GM12878 (cell line): ENCODE measurements around the gene IPCEF1. TPM values are rescaled to one million over a fixed set of nuclear protein-coding genes. Genes with fewer than 3 reads are reported as not detected.
"Not testable (repeated sequence)": the region's sequence is repeated elsewhere in the genome, so short reads cannot be mapped to it uniquely, and the experiment has no call there.

Experiments used
- ATAC-seq: fragments of 200-7000 bp; cut with Tn5 transposase; 3 replicates; pipeline ENCODE4 v1.9.1; 2020; ENCODE audit warnings: mild to moderate bottlenecking, moderate library complexity
- BruUV-seq: library from RNA; stranded (reverse); fragments of 400-500 nt; replicated peaks from 2 replicates; lab custom pipeline; 2021; lab: Mats Ljungman, UMichigan
- CTCF ChIA-PET: fragments of 300-600 bp; sonication (Branson Sonifier 250); formaldehyde crosslinking; extraction: SDS; loops from one replicate; lab custom pipeline; 2021; ENCODE audit warnings: inconsistent platforms; lab: Yijun Ruan, JAX
- POLR2A ChIA-PET: fragments of 350-600 bp; formaldehyde crosslinking; extraction: SDS; loops from one replicate; lab custom pipeline; 2021; ENCODE audit warnings: inconsistent platforms; lab: Charles Lee
- RAD21 ChIA-PET: fragments of 300-600 bp; sonication (Branson Sonifier 250); formaldehyde crosslinking; loops from one replicate; lab custom pipeline; 2023; ENCODE audit warnings: antibody characterized with exemption; ENCODE audit not compliant: unreplicated experiment; lab: Charles Lee
- SMC1A ChIA-PET: fragments of 300-600 bp; sonication (Branson Sonifier 250); formaldehyde crosslinking; loops from one replicate; lab custom pipeline; 2023; ENCODE audit not compliant: unreplicated experiment, uncharacterized antibody; lab: Charles Lee
- DNase-seq: peaks from one replicate; pipeline ENCODE4 v3.0.0-alpha.2; 2011; ENCODE audit warnings: low read depth, low spot score
- FAIRE-seq: peaks from 3 replicates; lab custom pipeline; 2011; peaks lifted over from hg19 to GRCh38; lab: Jason Lieb, UNC
- H2AFZ ChIP-seq: 2 replicates; pipeline ENCODE4 v1.6.0; 2011; ENCODE audit warnings: low read depth, low read length, control low read depth; ENCODE audit not compliant: control insufficient read depth
- H3K27ac ChIP-seq: 2 replicates; pipeline ENCODE4 v1.5.1; 2011; ENCODE audit warnings: control low read depth; ENCODE audit not compliant: control insufficient read depth, insufficient read depth
- H3K27me3 ChIP-seq, 2 experiments: replicated peaks in 1 of 2; 2 replicates each; pipeline versions ENCODE4 v1.6.0 to v1.6.1; 2011; ENCODE audit warnings: low read length in 1 of 2; ENCODE audit not compliant: control insufficient read depth in 2 of 2, insufficient read depth in 2 of 2
- H3K36me3 ChIP-seq, 2 experiments: 2 replicates each; pipeline ENCODE4 v1.5.1; 2011; ENCODE audit warnings: low read length in 1 of 2; ENCODE audit not compliant: control insufficient read depth in 2 of 2, insufficient read depth in 2 of 2
- H3K4me1 ChIP-seq: 2 replicates; pipeline ENCODE4 v1.6.1; 2011; ENCODE audit warnings: mild to moderate bottlenecking, low read length, moderate library complexity, mixed read lengths; ENCODE audit not compliant: control insufficient read depth, insufficient read depth
- H3K4me2 ChIP-seq: 2 replicates; pipeline ENCODE4 v1.6.0; 2011; ENCODE audit warnings: control low read depth; ENCODE audit not compliant: control insufficient read depth, insufficient read depth
- H3K4me3 ChIP-seq: fragments of 200-600 bp; sonication (generic); 2 replicates; pipeline ENCODE4 v1.5.1; 2016
- H3K79me2 ChIP-seq: 2 replicates; pipeline ENCODE4 v1.6.0; 2011; ENCODE audit warnings: low read length; ENCODE audit not compliant: control insufficient read depth, insufficient read depth
- H3K9ac ChIP-seq: 2 replicates; pipeline ENCODE4 v1.8.0; 2011; ENCODE audit warnings: low read length, control low read depth, mixed read lengths; ENCODE audit not compliant: control insufficient read depth, insufficient read depth
- H3K9me3 ChIP-seq: replicated peaks from 3 replicates; pipeline ENCODE4 v1.5.1; 2011; ENCODE audit warnings: mild to moderate bottlenecking, low read length; ENCODE audit not compliant: control insufficient read depth, insufficient read depth
- H4K20me1 ChIP-seq: 2 replicates; pipeline ENCODE4 v1.6.0; 2011; ENCODE audit not compliant: control insufficient read depth, insufficient read depth
- ATF7 ChIP-seq: fragments of 450-650 bp; IDR thresholded peaks from 2 replicates; pipeline ENCODE4 v1.6.1; 2016; ENCODE audit warnings: low read depth, mild to moderate bottlenecking
- DPF2 ChIP-seq: fragments of 450-650 bp; IDR thresholded peaks from 2 replicates; pipeline ENCODE4 v1.6.1; 2017; ENCODE audit warnings: mild to moderate bottlenecking
- IKZF2 ChIP-seq, 2 experiments: fragments of 450-650 bp; IDR thresholded peaks; 2 replicates each; pipeline ENCODE4 v1.6.1; 2017; ENCODE audit warnings: mild to moderate bottlenecking in 2 of 2, moderate library complexity in 2 of 2
- NR2F1 ChIP-seq: fragments of 450-650 bp; conservative IDR thresholded peaks from 2 replicates; pipeline ENCODE4 v1.6.1; 2017; ENCODE audit warnings: mild to moderate bottlenecking
- POLR2A ChIP-seq: IDR thresholded peaks from 2 replicates; pipeline ENCODE4 v1.6.1; 2011; ENCODE audit warnings: low read depth, mild to moderate bottlenecking, low read length
- POU2F2 ChIP-seq: IDR thresholded peaks from 3 replicates; pipeline ENCODE4 v1.6.1; 2011; ENCODE audit warnings: low read depth, mild to moderate bottlenecking, low read length, borderline replicate concordance
- WRNIP1 ChIP-seq: IDR thresholded peaks from 2 replicates; pipeline ENCODE4 v1.6.1; 2011; ENCODE audit warnings: low read depth, low read length, improper control_type of control experiment, borderline replicate concordance
- ZBED1 ChIP-seq: IDR thresholded peaks from 2 replicates; pipeline ENCODE4 v1.6.1; 2016; ENCODE audit warnings: borderline replicate concordance
- WGBS: methylation state at CpG from one replicate; pipeline ENCODE4 v1.1.6; 2016; ENCODE audit warnings: low lambda C conversion rate; ENCODE audit not compliant: insufficient replicate concordance, insufficient coverage; ENCODE audit errors: missing lambda C conversion rate; 5-methylcytosine and 5-hydroxymethylcytosine counted together
- in situ Hi-C: fragments of 300-500 bp; cut with MboI; formaldehyde crosslinking; loops from 9 replicates; pipeline ENCODE4 v1.14.3; 2018; ENCODE audit warnings: mixed read lengths
- intact Hi-C: fragments of 100-400 bp; cut with micrococcal nuclease; formaldehyde crosslinking; loops from one replicate; pipeline ENCODE4 v1.14.2; 2022; ENCODE audit not compliant: unreplicated experiment
- polyA plus RNA-seq, 11 experiments: library from polyadenylated mRNA; depleted of rRNA in 4 of 11; unstranded in 6 of 11; stranded (reverse) in 5 of 11; fragments of >200 nt; fragmentation: Nextera tagmentation in 4 of 11; fragmentation: Illumina TruSeq in 1 of 11; extraction: Ambion mirVana in 4 of 11; extraction: Trizol in 1 of 11; gene quantifications; 1 replicate in 1 of 11; 2 replicates in 10 of 11; pipeline versions ENCODE4 v1.2.1 to v1.2.3, GENCODE V29; 2011 to 2016; ENCODE audit warnings: inconsistent platforms in 2 of 11, missing spikeins in 2 of 11, low read depth in 1 of 11
- total RNA-seq, 4 experiments: library from RNA; depleted of rRNA in 3 of 4; stranded (reverse); fragments of >200 nt in 3 of 4; fragmentation: Illumina TruSeq in 1 of 4; extraction: Trizol in 1 of 4; gene quantifications; 2 replicates each; pipeline versions ENCODE4 v1.2.1 to v1.2.3, GENCODE V29; 2013 to 2021
- TF ChIP-seq, protein P1 (sequence below): fragments of 450-650 bp; IDR thresholded peaks from 2 replicates; pipeline ENCODE4 v1.6.1; 2016; ENCODE audit warnings: mild to moderate bottlenecking
- TF ChIP-seq, protein P2 (sequence below): IDR thresholded peaks from 2 replicates; pipeline ENCODE4 v1.6.1; 2011; ENCODE audit warnings: borderline replicate concordance, low read depth, mild to moderate bottlenecking, moderate library complexity, mixed read lengths, low read length; ENCODE audit not compliant: insufficient read depth; ENCODE audit errors: extremely low read length
- TF ChIP-seq, protein P3 (sequence below): IDR thresholded peaks from 2 replicates; pipeline ENCODE4 v1.6.1; 2012; ENCODE audit warnings: low read length, inconsistent platforms

IPCEF1 gene
- total and polyA plus RNA-seq, 10 of the 15 experiments (the other 5 are each of a cell fraction or from before 2014, with no cell fraction given): 1.3 to 137 (median 4.2) TPM

DNA sequence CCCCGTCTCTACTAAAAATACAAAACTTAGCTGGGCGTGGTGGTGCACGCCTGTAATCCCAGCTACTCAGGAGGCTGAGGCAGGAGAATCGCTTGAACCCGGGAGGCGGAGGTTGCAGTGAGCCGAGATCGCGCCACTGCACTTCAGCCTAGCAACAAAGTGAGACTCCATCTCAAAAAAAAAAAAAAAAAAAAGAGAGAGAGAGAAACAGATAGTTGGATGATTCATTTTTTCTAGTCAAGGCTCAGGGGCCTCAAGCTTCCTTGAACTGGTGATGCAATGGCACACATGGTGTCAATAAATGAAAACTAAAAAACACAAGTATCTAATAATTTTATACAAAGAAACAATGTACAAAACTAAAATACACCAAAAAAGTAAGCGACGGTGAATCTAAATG is 115.5 kb downstream of the IPCEF1 start:
- in situ Hi-C loops: loop anchor here (25.0 kb wide), 1 partner anchor 1254 kb away; the partner anchor contains the start of gene FBXO5
- H3K27ac ChIP-seq, H2AFZ ChIP-seq, FAIRE-seq, H3K4me1 ChIP-seq, H3K9me3 ChIP-seq, H3K9ac ChIP-seq, H3K4me2 ChIP-seq, H3K36me3 ChIP-seq, H4K20me1 ChIP-seq, BruUV-seq, intact Hi-C loops, DNase-seq, H3K27me3 ChIP-seq: not testable (repeated sequence)
- ChIA-PET POLR2A (interaction anchor here (0.6 to 2.0 kb wide), 4 partner anchors 10 to 346 kb away, joined by 3 to 9 read pairs (median 3); no protein-coding TSS in a partner anchor), SMC1A (interaction anchor here (1.0 to 10.6 kb wide), 9 partner anchors 7 to 35 kb away, joined by 3 to 152 read pairs (median 7); no protein-coding TSS in a partner anchor), RAD21 (interaction anchor here (1.0 to 2.0 kb wide), 5 partner anchors 8 to 84 kb away, joined by 3 to 9 read pairs (median 4); no protein-coding TSS in a partner anchor), CTCF (interaction anchor here (1.1 to 2.4 kb wide), 4 partner anchors 11 to 36 kb away, joined by 3 to 9 read pairs (median 6); no protein-coding TSS in a partner anchor)
- H3K79me2 ChIP-seq: peaks cover 85% of the 10 kb centered on the region
- TF ChIP-seq, protein P1, sequence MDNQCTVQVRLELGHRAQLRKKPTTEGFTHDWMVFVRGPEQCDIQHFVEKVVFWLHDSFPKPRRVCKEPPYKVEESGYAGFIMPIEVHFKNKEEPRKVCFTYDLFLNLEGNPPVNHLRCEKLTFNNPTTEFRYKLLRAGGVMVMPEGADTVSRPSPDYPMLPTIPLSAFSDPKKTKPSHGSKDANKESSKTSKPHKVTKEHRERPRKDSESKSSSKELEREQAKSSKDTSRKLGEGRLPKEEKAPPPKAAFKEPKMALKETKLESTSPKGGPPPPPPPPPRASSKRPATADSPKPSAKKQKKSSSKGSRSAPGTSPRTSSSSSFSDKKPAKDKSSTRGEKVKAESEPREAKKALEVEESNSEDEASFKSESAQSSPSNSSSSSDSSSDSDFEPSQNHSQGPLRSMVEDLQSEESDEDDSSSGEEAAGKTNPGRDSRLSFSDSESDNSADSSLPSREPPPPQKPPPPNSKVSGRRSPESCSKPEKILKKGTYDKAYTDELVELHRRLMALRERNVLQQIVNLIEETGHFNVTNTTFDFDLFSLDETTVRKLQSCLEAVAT: 0 out of 2 replicates have a peak, but pooled peaks have one; percentile 62
- peak; percentile 8; the same call in 2 of the 3 replicates for ATAC-seq
- H3K4me3 ChIP-seq: 0 out of 2 replicates have a peak overlapping the region, but pooled peaks have one; percentile 47
- WGBS: 74% methylated on average over 9 of the region's 11 CpGs

DNA sequence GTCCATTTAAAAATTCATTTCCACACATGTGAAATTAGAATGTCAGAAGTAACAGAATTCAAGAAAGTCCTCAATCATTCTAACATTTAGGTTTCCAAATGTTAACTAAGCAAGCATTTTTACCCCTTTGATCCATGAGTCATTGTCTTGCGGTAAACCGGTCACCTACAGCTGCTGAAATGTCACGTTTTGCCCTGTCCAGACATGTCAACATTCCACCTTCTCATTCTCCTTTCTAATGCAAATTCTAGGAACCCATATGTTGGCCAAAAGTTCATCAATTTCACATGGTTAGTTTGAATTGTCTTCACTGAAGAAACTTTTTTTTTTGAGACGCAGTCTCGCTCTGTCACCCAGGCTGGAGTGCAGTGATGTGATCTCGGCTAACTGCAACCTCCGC is 117.2 kb downstream of the IPCEF1 start:
- no peak overlapping the region for H3K4me3 ChIP-seq
- peaks cover 7% of the 10 kb centered on the region; the same call in 1 of the 2 replicates for H3K4me1 ChIP-seq
- no peak overlapping the region; the same call in 1 of the 2 replicates for H3K4me2 ChIP-seq
- no peak overlapping the region for H2AFZ ChIP-seq
- in situ Hi-C loops (loop anchor here (25.0 kb wide), 1 partner anchor 1252 kb away; the partner anchor contains the start of gene FBXO5), intact Hi-C loops (no loop called here)
- SMC1A ChIA-PET: interaction anchor here (0.6 to 10.9 kb wide), 4 partner anchors 6 to 82 kb away, joined by 3 to 152 read pairs (median 5); no protein-coding TSS in a partner anchor
- no peak for FAIRE-seq
- H3K36me3 ChIP-seq: peaks cover 0 to 4% of the 10 kb centered on the region in 2 experiments; a peak in 1 of 4 replicates
- no peaks in the 10 kb centered on the region for H4K20me1 ChIP-seq
- H3K9me3 ChIP-seq: no peaks in the 10 kb centered on the region; the same call in 2 of the 3 replicates
- peaks cover 75% of the 10 kb centered on the region for H3K79me2 ChIP-seq
- WGBS: 70% methylated on average over 7 of the region's 7 CpGs
- no TSS peak for BruUV-seq
- POLR2A ChIA-PET: interaction anchor here (1.2 kb wide), 1 partner anchor 27 kb away, joined by 3 read pairs; no protein-coding TSS in a partner anchor
- RAD21 ChIA-PET: interaction anchor here (1.0 to 1.5 kb wide), 2 partner anchors 8 to 37 kb away, joined by 4 to 5 read pairs; no protein-coding TSS in a partner anchor
- H3K27ac ChIP-seq: no peak overlapping the region; the same call in 1 of the 2 replicates
- CTCF ChIA-PET: interaction anchor here (1.5 kb wide), 1 partner anchor 9 kb away, joined by 5 read pairs; no protein-coding TSS in a partner anchor
- no peak for DNase-seq
- H3K9ac ChIP-seq: no peak overlapping the region
- peak; percentile 35 for ATAC-seq
- no peaks in the 10 kb centered on the region for H3K27me3 ChIP-seq
- TF ChIP-seq ZBED1 (no peak), ATF7 (peak; percentile 24; the same call in 1 of the 2 replicates), IKZF2 (IDR thresholded peaks at IDR 0.05) (peak in 1 of 2 experiments; percentile 39; a peak in 2 of 4 replicates), DPF2 (0 out of 2 replicates have a peak, but pooled peaks have one; percentile 24), NR2F1 (peak; percentile 62), POLR2A (no peak), POU2F2 (0 out of 3 replicates have a peak, but pooled peaks have one; percentile 22), WRNIP1 (no peak)
- TF ChIP-seq, protein P2, sequence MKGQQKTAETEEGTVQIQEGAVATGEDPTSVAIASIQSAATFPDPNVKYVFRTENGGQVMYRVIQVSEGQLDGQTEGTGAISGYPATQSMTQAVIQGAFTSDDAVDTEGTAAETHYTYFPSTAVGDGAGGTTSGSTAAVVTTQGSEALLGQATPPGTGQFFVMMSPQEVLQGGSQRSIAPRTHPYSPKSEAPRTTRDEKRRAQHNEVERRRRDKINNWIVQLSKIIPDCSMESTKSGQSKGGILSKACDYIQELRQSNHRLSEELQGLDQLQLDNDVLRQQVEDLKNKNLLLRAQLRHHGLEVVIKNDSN: no peak
- TF ChIP-seq, protein P3, sequence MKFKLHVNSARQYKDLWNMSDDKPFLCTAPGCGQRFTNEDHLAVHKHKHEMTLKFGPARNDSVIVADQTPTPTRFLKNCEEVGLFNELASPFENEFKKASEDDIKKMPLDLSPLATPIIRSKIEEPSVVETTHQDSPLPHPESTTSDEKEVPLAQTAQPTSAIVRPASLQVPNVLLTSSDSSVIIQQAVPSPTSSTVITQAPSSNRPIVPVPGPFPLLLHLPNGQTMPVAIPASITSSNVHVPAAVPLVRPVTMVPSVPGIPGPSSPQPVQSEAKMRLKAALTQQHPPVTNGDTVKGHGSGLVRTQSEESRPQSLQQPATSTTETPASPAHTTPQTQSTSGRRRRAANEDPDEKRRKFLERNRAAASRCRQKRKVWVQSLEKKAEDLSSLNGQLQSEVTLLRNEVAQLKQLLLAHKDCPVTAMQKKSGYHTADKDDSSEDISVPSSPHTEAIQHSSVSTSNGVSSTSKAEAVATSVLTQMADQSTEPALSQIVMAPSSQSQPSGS: peak; percentile 41; the same call in 1 of the 2 replicates
